Superior temporal gyrus (tissue), 1 donor: ENCODE data around the gene GP5.

Source experiments
- DNase-seq: peaks from one replicate; pipeline ENCODE4 v3.0.0-alpha.2; 2016; ENCODE audit errors: extremely low spot score

Gene GP5

DNA sequence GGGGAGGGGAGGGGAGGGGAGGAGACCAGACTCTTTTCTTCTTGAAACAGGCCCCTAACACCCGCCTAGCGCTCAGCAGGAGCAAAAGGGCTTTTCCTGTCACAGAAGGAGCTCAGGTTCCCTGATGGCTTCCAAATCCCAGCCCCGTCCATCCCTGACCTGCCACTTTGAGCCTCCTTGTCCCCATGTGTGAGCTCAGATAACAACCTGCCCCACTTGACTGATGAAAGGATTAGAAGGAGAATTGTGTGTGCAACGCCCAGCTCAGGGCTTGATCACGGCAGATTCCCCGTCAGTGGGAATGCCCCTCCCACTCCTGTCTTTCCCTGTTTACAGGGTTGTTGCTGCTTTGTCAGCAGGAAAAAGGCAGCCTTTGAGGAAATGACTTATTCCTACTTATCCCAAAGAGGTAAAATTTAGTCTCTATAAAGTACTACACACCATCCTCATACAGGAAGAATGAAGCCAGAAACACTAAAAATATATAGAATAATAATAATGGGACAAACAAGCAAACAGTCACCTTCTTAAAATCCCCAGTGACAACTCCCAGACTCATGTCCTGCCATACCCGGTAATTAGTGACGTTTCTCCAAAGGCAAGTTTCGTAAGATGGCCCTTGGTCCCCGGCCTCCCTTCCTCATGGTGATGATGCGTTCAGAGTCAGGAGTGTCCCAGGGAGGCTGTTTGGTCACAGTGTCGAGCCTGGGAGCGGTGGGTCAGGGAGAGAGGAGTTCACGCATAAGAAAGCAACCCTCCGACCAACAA is 23.4 kb downstream of the GP5 start:
- DNase-seq = no peak

DNA sequence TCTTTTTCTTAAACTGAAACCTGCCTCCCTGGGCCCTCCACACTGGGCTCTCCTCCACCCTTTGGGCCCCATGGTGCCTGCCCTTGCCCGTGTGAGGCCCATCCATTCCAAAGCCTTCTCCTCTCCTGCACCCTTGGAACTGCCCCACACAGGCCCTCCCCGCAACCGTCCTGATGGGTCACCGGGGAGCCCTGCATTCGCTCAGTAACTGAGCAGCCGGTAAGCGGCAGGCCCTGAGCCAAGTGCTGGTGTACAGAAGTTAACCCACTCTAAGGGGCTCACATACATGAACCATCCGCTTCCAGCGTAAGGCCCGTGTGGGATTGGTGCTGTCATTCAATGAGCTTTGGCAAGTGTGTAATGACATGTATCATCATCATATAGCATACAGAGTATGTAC is 24.1 kb downstream of the GP5 start:
- no peak for DNase-seq

DNA sequence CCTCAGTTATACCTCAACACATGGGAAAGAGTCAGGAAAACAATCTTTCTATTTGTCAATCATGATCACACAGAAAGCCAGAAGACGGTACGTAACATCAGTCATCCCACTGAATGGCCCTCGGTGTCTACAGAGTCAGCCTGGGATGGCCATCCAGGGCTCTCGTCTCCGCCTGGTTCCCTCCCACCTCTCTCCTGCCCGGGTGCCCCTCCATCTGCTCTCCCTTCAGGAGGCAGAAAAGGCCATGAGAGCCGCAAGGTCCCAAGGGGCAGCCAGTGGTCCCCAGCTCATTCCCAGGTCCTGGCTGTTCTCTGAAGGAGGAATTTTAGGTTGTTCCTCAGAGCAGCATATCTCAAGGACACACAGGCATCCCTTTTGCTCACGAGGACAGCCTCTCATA is 25.2 kb downstream of the GP5 start:
- no peak for DNase-seq

DNA sequence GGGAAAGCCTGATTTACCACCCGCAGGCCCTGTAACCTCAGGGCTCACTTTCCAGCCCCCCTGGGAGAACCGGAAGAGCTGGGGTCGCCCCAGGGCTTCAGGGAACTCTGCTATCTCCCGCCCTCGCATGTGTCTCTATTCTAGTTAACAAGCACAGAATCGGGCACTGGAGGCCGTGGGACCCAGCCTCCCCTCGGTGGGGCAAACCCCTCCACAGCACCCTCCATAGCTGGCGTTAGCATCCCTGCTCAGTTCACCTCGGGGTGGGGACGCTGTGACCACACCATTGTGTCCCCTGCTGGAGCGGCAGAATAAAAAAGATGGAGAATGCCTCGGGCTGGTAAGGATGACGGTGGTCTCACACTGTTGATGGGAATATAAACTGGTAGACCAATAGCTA is 26.0 kb downstream of the GP5 start:
- no peak for DNase-seq

DNA sequence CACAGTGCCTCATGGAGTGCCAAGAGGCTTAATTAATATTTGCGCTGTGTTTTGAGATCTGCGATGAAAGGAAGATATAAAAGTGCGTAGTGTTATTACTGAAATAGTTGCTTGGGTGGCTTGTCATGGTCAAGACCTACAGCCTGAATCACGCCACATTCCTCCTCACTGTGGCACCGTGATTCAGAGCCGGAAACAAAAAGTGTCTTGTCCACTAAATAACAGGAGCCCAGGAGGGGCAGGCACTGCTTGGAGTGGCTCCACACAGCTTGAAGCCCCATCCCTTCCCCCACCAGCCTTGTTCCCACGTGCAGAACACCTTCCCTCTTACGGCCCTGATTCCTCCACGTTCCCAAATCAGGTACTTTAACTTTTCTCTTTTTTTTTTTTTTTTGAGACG is 28.3 kb downstream of the GP5 start:
- DNase-seq = no peak

DNA sequence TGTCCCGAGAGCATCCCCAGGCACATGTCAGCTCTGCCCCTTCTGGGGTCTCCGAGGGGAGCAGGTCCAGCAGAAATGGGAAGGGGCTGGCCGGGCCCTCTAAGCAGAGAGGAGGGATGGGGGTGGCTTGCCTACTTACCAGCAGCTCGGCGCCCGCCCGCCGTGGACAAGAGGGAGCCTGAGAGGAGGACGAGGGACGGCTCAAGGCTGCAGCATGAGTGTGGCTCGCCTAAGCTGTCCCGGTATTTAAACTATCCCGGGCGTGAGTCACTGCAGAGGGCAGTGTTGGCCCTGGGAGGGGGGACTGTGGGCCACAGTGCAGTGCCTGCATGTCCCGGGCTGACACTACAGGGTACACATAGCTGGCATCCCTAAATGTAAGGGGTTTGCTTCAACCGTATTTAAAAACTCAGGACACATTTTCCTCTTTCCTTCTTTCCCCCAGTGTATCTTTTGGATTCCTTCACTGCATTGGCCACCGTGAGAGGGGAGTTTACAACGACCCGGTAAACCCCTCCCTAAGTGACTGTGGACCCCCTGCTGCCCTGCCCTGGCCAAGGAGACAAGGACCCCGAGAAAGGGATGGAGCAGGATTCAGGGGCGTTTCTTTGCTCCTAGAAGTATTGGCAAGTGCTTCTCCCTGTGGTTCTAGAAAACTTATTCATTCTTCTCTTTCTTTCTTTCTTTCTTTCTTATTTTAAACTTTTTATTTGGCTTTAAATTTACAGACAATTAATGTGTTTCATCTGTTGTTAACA is 29.4 kb downstream of the GP5 start, which contains the start of gene LRRC15:
Gene LRRC15 (minus strand): TSS at position 222 of the 758 bp plus-strand sequence. CDS start 8,700 bp downstream, outside the sequence.
- DNase-seq = no peak

DNA sequence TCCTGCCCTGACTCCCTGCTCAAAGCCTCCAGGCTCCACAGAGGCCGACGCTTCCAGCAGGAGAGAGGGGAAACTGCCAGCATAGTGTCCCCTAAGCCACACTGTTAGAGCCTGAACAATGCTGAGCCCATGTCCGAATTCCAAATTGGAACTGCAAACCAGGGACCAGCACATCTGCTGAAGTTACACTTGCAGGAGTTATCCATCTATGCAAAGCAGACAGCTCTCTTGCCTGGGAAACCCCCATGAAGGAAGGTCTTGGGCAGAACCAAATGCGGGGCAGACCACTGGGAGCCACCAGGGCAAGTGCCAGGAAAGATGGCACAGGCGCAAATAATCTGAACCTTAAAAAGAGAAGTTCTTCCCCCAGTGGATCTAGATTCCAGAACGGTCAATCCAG is 30.1 kb downstream of the GP5 start:
- no peak for DNase-seq

DNA sequence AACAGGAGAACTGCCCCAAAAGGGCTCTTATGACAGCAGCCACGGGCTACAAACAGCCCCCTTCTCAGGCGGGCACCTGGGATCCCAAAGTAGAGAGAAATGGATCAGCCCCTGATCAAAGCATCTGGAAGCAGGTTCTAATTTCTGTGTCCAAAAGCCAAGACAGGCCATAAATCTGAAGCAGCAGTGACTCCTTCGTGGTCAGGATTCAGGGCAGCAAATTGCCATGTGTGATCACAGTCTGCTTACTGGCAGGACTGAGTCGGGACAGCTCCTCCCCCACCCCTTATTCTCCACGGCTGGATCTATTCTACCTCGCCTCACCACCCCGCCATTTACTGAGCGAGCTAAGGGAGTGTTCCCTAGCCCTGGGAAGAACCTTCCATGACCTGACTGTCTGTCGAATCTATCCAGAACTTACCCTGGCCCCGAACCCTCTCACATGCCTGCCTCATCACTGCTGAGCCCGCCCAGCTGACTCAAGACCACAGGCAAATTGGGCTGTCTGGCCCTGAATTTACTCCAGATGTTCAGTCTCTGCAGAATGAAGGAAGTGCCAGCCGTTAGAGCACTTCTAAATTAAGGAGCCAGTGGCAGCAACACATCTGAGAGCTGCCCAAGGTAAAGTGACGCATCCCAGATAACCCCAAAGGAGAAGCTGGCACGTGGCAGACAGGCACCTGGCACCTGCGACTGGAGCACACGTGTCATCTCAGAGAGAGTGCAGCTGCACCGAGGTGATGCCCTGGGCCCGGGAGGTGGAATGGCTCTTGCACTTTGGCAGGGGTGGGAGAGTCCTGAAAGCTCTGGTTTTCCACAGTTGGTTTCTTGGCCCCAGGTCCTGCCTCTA is 30.8 kb downstream of the GP5 start:
- no peak for DNase-seq

DNA sequence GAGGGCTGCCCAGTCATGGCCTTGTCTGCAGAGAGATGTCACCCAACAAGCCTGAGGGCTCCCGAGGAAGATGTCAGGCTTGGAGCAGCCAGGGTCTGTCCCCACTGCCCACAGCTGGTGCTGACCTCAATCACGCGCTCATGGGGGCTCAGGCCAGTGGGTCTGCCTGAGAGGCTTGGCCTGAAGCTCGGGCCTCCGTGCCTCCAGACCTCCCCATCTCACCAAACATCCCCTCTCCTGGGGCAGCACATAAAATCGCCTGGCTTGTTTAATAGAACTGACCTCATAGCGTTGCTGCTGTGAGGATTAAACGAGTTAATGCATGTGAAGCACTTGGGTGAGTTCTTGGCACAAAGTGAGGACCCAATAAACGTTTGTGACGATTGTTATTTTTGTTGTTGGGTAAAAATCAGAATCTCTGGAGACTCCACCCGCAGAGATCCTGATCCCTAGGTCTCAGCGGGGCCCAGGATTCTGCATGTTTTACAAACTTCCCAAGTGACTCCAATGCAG is 33.0 kb downstream of the GP5 start:
- no peak for DNase-seq

DNA sequence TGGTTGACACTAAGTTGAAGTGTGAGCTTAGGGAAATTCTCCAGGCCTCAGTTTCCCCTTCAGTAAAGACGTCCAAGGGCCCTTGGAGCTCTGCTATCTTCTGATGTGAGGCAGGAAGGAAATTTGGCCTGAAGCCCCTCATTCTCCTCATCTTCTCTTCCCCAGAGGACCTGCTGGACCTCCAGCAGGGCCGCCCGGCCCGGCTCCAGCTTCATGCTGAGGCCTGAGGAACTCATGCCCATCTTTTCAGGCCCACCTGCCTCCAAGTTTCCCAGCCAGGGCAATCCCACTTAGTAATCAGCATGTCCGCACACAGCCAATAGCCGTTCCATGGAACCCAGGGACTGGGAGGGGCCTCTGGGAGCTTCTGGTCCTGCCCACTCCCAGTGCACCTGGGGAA is 33.5 kb downstream of the GP5 start:
- no peak for DNase-seq

DNA sequence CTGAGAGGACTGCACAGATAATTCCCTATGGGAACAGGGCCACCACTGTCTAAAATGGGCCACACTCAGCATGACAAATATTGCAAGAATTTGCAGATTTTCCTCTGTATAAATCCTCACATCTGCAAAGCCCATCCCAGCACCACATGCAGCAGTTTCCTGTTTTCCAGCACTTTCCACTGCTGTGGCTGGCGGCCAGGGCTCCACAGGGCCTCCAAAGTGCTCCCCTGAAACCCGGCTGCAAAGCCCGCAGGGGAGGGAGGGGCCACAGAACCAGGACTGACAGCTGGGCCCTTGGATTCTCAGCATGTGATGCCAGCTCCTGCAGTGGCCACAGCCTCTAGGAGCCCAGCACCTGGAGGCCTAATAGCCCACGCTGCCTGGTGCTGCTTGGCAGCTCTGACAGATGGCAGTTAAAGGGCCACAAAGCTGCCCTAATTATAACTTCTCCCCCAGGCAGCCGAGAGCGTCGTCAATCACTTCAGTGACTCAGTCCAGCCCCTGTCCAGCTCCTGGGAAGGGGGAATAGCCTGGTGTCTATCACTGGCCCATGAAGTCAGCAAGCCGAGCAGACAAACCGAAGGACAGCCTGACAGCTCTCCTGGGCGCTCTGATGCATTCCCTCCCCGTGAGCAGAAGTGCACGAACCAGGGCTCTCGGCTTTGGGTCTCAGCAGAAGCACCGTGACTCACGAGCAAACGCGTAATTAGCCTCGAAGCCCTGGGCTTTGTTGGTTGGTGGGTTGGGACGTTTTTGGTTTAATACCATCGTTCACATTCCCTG is 34.2 kb downstream of the GP5 start:
- no peak for DNase-seq

DNA sequence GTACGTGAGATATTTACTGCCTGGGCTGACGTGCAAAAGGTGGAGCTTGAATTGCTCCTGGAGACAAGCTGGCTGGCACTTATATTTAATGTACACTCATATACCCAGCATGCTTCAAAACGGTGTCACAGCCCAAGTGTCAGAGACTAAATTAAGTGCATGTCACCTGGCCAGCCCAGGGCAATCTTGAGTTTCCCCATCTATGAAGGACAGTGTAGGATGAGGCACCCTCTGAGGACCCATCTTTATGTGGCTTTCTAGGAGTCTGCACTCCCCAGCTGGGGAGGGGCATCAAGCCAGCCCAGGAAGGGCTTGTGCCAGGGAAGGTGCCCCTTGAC is 34.8 kb downstream of the GP5 start:
- no peak for DNase-seq

DNA sequence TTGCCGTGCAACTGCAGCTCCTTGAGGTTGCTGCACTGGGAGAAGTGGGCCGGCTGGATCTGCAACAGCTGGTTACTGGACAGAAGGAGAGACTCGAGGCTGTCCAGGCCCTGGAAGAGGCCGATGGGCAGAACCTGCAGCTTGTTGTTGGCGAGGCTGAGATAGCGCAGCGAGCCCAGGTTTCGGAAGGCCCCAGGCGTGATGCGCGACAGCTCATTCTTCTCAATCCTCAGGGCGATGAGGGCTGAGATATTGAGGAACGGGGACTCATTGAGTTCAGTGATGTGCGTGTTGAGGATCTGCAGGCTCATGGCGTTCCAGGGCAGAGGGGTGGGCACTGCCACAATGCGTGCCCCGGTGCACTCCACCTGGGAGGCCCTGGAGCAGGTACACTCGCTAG is 38.5 kb downstream of the GP5 start:
- no peak for DNase-seq

DNA sequence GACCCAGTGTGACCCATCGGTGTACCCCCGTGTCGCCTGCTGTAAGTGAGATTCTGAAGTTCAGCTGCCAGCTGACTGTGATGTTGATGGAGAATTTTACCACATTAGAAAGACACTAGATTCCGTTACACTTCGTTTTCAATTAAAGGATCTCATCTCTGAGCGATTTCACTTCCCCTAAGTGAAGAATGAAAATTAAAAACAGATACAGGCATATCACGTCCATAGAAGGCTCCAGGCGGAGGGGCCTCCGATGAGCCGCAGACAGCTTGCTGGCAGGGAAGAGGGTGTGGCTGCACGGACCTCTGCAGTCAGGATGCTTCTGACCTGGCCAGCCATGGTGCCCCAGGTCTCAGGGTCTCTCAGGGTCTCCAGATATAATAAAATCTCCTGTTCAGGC is 41.4 kb downstream of the GP5 start:
- DNase-seq = no peak

DNA sequence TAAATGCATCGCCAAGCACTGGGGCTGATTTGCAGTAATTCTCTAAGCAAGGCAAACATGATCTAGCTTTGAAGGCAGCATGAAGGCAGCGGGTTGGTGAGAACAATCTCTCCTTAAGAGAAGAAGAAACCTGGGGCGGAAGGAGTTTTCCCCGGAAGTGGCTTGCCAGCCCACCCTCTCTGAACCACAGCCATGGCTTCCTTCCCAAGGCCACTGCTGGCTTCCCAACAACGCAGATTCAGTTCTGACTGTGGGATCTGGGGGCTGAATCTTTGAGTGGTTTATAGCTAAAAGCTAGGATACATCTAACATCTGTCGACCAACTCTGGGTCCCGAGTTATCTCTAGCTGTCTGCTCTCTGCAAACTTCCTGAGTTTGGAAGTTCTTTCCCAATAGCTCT is 43.7 kb downstream of the GP5 start:
- no peak for DNase-seq

DNA sequence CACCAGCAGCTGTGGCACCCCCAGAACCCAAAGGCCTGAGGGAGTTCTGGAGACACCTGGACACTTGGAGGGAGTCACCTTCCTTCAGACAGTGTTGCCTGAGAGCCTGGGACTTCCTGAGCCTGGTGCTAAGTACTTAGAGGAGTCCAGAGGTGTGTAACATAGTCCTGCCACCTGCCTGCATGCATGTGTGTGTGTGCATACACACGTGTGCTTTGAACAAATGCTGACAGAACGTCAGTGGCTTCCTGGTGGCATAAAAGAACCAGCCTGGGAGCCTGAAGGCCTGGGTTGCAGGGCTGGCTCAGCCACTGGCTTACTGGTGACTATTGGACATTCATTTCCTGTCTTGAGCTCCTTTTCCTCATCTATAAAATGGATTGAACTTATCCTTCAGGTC is 44.8 kb downstream of the GP5 start:
- no peak for DNase-seq

DNA sequence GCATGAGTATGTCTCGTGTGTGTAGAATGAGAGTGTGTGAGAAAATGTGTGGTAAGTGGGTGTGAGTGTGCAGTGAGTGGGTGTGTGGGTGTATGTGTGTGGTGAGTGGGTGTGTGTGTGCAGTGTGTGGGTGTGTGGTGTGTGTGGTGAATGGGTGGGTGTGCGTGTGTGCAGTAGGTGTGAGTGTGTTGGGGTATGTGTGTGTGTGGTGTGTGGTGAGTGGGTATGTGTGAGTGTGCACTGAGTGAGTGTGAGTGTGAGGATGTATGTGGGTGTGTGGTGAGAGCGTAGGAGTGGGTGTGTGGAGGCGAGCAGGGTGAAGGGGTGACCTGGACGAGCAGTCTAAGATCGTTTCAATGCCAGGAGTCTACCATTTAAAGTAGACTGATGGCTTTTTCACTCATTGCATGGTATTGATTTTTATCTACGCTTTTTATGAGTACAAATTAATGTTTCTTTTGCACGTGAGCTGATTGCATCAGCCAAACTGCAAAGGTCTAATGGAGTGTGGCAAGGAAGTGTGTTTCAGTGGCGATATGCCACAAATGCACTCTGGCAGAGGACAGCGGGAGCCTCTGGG is 46.3 kb downstream of the GP5 start:
- DNase-seq = no peak

DNA sequence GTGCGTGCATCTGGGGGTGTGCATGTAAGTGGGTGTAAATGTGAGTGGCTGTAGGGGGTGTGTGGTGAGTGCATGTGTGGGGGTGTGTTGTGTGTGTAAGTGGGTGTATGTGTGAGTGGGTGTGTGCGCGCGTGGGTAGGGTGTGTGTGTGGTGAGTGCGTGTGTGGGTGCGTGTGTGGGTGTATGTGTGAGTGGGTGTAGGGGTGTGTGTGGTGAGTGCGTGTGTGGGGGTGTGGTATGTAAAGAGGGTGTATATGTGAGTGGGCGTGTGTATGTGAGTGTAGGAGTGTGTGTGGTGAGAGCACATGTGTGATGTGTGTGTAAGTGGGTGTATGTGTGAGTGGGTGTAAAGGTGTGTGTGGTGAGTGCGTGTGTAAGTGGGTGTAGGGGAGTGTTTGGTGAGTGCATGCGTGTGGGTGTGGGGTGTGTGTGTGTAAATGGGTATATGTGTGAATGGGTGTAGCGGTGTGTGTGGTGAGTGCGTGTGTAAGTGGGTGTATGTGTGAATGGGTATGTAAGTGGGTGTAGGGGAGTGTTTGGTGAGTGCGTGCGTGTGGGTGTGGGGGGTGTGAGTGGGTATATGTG is 47.0 kb downstream of the GP5 start:
- no peak for DNase-seq

DNA sequence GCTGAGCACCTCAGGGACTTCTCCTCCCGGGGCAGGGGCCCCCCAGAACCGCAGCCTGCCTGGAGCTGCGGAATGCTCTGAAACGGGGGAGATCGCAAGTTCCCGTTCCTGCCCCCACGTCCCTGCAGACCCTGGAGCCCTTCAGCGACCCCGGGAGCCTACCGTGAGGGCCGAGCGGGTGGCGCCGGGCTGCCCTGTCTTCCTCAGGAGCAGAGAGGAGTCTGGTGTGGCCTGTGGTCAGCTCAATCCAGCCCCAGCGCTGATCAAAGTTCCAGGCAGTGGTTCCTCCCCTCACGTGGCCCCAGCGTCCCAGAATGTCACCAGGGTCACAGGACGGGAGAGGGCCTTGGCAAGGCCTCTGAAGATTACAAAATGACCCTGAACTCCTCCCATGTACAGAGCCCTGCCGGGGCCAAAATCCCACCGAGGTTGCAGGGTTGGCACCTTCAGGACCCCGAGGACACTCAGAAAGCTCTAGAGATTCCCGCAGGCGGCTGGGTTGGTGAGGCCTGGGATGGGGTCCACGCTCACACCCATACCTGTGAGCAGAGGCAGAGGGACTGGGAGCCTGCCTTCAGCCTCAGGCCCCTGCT is 47.9 kb downstream of the GP5 start, which contains the start of gene CPN2:
Gene CPN2 (minus strand): TSS at position 249 of the 593 bp plus-strand sequence. CDS start 8,626 bp downstream, outside the sequence.
- DNase-seq = no peak

DNA sequence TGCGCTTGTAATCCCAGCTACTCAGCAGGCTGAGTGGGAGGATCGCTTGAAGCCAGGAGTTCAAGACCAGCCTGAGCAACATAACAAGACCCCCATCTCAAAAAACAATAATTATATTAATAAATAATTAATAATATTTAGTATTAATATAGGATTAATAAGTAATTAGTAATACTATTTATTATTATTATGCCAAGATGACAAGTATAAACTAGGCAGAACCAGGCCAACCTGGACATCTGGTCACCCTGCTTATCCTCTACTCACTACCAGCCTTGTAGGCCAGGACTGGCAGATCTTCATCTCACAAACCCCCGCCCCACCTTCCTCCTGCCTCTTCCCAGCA is 48.4 kb downstream of the GP5 start:
- no peak for DNase-seq
